ENCODE results near the gene USP24.

The USP24 gene

DNA sequence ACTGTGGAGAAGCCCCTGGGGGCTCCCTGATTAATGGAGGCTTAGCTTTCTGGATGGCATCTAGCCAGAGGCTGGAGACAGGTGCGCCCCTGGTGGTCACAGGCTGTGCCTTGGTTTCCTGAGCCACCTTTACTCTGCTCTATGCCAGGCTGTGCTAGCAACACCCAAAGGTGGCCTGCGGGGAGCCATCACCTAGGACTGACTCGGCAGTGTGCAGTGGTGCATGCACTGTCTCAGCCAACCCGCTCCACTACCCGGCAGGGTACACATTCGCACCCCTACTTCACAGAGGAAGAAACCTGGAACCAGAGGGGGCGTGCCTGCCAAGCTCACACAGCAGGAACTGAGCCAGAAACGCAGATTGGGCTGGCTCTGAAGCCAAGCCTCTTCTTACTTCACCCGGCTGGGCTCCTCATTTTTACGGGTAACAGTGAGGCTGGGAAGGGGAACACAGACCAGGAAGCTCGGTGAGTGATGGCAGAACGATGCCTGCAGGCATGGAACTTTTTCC, 151.0 kb downstream of the USP24 start:
- DNase-seq (ENCODE audit: low read depth) = peak; percentile 8
- TF ChIP-seq, protein P1, sequence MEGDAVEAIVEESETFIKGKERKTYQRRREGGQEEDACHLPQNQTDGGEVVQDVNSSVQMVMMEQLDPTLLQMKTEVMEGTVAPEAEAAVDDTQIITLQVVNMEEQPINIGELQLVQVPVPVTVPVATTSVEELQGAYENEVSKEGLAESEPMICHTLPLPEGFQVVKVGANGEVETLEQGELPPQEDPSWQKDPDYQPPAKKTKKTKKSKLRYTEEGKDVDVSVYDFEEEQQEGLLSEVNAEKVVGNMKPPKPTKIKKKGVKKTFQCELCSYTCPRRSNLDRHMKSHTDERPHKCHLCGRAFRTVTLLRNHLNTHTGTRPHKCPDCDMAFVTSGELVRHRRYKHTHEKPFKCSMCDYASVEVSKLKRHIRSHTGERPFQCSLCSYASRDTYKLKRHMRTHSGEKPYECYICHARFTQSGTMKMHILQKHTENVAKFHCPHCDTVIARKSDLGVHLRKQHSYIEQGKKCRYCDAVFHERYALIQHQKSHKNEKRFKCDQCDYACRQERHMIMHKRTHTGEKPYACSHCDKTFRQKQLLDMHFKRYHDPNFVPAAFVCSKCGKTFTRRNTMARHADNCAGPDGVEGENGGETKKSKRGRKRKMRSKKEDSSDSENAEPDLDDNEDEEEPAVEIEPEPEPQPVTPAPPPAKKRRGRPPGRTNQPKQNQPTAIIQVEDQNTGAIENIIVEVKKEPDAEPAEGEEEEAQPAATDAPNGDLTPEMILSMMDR (conservative IDR thresholded peaks at IDR 0.05; ENCODE audit: low read length) = no peak
- H3K4me3 ChIP-seq (ENCODE audit: low read length) = no peak overlapping the region

DNA sequence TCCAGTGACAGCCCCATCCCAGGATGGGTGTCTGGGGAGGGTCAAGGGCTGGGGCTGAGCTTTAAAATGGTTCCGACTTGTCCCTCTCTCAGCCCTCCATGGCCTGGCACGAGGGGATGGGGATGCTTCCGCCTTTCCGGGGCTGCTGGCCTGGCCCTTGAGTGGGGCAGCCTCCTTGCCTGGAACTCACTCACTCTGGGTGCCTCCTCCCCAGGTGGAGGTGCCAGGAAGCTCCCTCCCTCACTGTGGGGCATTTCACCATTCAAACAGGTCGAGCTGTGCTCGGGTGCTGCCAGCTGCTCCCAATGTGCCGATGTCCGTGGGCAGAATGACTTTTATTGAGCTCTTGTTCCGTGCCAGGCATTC, 151.6 kb downstream of the USP24 start:
- DNase-seq (ENCODE audit: low read depth) = no peak
- TF ChIP-seq, protein P1 (conservative IDR thresholded peaks at IDR 0.05; ENCODE audit: low read length) = no peak
- no peak overlapping the region for H3K4me3 ChIP-seq (ENCODE audit: low read length)

DNA sequence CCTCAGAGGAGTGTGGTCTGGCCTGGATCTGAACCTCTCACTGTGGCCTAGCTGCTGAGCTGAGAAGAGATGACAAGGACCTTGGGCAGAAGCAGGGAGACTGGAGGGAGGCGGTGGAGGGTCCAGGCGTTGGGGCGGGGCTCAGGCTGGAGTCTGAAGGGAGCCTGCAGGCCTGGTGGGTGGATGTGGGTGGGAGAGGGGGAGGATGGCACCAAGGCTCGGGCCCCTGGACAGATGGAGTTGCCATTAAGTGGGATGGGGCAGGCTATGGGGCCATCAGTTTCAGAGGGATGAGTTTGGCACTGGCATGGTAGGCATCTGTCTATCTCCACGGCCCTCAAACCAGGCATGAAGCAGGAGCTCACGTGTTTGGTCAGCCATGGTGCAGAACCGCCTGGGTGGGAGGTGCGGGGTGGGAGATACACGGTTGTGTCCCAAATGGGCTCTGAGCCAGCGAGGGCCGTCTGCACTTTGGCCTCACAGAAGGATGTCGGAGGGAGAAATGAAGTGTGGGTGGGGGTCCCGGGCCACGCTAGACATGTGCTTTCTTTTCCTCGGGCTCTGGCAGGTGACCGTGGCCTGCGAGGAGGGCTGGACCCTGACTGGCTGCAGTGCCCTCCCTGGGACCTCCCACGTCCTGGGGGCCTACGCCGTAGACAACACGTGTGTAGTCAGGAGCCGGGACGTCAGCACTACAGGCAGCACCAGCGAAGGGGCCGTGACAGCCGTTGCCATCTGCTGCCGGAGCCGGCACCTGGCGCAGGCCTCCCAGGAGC, 152.2 kb downstream of the USP24 start:
- H3K4me3 ChIP-seq (ENCODE audit: low read length) = no peak overlapping the region

DNA sequence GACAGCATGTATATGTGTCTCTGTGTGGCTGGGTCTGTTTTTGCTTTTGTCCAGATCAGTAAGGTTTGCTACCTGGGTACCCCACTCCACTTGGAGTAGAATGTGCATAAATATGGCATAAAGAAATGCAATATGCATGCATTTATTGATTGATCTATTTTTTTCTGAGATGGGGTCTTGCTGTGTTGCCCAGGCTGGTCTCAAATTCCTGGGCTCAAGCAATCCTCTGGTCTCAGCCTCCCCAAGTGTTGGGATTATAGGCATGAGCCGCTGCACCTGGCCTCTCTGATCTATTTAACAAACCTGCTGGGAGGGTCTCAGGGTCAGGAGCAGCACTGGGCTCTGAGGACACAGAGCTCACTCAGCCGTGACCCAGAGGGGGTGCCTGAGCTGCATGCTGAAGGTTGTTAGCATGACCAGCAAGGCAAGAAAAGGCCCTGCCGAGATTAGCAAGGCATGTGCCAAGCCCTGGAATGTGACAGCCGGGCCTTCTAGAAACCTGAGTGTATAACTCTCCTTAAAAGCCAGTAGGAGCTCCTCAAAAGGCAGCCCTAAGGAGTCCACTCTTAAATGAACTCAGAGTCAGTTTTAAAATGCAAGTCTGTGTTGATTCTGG, 153.3 kb downstream of the USP24 start:
- DNase-seq (ENCODE audit: low read depth) = no peak
- H3K4me3 ChIP-seq (ENCODE audit: low read length) = no peak overlapping the region
- TF ChIP-seq, protein P1 (conservative IDR thresholded peaks at IDR 0.05; ENCODE audit: low read length) = no peak

More for the DNA sequence above, 152.2 kb downstream of the USP24 start:
- TF ChIP-seq, protein P1 (conservative IDR thresholded peaks at IDR 0.05; ENCODE audit: low read length) = no peak
- no peak for DNase-seq (ENCODE audit: low read depth)

DNA sequence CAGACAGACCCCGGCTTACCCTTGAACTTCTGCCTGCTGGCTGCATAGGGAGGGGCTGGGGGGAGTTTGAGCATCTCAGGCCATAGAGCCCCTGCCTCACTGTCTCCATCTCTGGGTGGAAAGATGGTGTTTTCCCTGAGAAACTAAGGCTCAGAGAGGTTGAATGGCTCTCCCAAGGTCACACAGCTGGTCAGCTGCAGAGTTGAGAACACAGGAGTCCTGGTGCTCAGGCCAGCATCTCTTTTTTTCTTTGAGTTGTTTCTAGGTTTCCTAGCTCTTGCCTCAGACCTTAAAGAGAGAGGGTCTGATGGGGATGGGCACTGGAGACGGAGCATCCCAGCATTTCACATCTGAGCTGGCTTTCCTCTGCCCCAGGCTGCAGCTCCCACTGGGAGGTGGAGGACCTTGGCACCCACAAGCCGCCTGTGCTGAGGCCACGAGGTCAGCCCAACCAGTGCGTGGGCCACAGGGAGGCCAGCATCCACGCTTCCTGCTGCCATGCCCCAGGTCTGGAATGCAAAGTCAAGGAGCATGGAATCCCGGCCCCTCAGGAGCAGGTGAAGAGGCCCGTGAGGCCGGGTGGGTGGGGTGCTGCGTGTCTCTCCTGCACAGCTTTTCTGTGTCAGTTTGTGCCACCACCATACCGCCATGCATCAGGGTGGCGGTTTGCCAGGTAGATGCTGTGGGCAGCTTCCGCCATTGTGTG, 154.0 kb downstream of the USP24 start:
- H3K4me3 ChIP-seq (ENCODE audit: low read length) = no peak overlapping the region
- TF ChIP-seq, protein P1 (conservative IDR thresholded peaks at IDR 0.05; ENCODE audit: low read length) = no peak
- no peak for DNase-seq (ENCODE audit: low read depth)

DNA sequence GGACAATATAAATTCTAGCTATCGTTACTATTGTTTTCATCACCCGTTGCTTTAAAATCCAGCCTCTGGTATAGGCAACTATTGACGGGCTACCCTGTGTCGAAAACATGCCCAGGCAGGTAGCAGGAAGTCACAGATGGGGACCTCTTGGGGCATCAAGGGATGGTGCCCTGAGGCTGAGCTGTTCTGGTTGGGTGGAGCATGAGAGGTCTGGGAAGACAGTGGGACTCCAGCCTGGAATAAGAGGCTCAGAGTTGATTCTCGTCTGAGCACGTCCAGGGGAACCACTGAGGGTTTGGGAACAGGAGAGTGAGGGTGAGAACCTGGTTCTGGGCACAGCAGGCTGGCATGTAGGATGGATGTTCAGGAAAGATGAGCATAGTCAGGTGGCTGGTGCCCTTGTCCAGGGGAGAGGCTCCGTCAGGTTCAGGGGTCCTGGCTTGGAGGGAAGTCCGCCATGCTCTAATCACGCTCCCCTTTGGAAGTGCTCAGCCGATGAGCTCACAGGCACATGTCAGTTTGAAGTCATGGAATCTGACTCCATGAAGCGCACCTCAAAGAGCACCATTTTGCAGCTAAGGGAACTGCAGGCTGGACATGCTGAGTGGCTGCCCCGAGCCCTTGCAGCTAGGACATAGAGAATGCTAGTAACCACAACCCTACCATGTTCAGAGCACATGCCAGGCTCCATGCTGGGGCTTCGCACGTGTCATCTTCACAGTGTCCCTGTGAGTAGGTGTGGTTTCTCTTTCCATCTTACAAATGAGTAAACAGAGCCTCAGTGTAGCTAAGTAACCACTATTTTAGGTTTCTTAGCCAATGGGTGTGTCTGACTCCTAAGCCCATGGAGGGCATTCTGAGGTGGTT, 154.8 kb downstream of the USP24 start:
- peak; percentile 44 for DNase-seq (ENCODE audit: low read depth)

More for the DNA sequence above, 154.8 kb downstream of the USP24 start:
- H3K4me3 ChIP-seq (ENCODE audit: low read length) = no peak overlapping the region
- TF ChIP-seq, protein P1 (conservative IDR thresholded peaks at IDR 0.05; ENCODE audit: low read length) = no peak

Measured in AG10803 (cell line).